ENCODE results near the gene DOCK4. TPM values are rescaled to one million over a fixed set of nuclear protein-coding genes. Genes with fewer than 3 reads are reported as not detected.

Gene DOCK4
- total and polyA plus RNA-seq, 2 of the 8 experiments (the other 6 are each of a cell fraction or from before 2014, with no cell fraction given): 5.1 to 23.6 TPM

DNA sequence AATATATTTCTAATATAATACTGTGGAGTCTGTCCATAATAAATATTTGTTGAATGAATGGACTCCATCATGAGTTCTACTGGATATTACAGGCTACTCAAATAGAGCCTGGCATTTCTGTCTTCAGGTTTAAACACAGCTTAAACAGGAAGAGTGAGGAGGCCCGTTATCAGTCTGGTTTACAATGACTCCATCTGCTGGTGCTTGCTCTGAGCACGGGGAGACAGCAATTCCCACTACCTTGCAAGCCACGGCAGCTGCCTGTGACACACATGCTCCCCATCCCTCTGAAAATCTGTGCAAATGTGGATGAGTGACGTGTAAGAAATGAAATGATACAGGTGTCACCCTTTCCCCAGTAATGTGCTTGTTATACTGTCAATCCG lies 350.4 kb downstream of the DOCK4 start:
- H3K56ac ChIP-seq (replicated peaks; ENCODE audit: insufficient read length, low read depth, low read length): no peak overlapping the region
- CTCF ChIA-PET (ENCODE audit: partially characterized antibody): interaction anchor here (0.6 to 11.6 kb wide), 40 partner anchors 10 to 641 kb away, joined by 3 to 274 read pairs (median 6); no protein-coding TSS in a partner anchor
- peak overlapping the region in 1 of 4 experiments; percentile 29; a peak in 2 of 7 replicates for H3K9ac ChIP-seq (replicated peaks in 1 of 4; ENCODE audit: extremely low read depth in 1 of 4, low read depth in 3 of 4, low read length in 3 of 4)
- H4K5ac ChIP-seq (ENCODE audit: insufficient read length, low read depth, low read length): no peak overlapping the region
- H3K23ac ChIP-seq (ENCODE audit: insufficient read length): no peak overlapping the region
- H3K79me1 ChIP-seq (ENCODE audit: low read depth, low read length): no peaks in the 10 kb centered on the region
- no peak overlapping the region for H2AK5ac ChIP-seq (ENCODE audit: low read depth, low read length)
- H4K20me1 ChIP-seq (replicated peaks in 1 of 2; ENCODE audit: control insufficient read depth in 1 of 2, insufficient read depth in 2 of 2, low read length in 2 of 2): no peaks in the 10 kb centered on the region
- peaks cover 10 to 16% (median 12%) of the 10 kb centered on the region in 4 experiments for H3K4me1 ChIP-seq (replicated peaks in 1 of 4; ENCODE audit: control insufficient read depth in 3 of 4, insufficient read depth in 4 of 4, low read length in 3 of 4)
- no peak overlapping the region for H3K4me2 ChIP-seq (ENCODE audit: insufficient read depth in 1 of 2, low read depth in 2 of 2, low read length in 2 of 2)
- no peaks in the 10 kb centered on the region for H3K79me2 ChIP-seq (ENCODE audit: control insufficient read depth in 1 of 2, insufficient read depth in 2 of 2, low read length in 2 of 2)
- H4K8ac ChIP-seq (ENCODE audit: extremely low read depth, insufficient read depth, low read length): no peak overlapping the region
- no peaks in the 10 kb centered on the region for H3K9me3 ChIP-seq (ENCODE audit: insufficient read depth in 2 of 2, low read depth in 1 of 2, low read length in 1 of 2)
- H3K14ac ChIP-seq (ENCODE audit: insufficient read length): no peak overlapping the region
- no peak overlapping the region for H2BK5ac ChIP-seq (ENCODE audit: low read depth, low read length)
- no peaks in the 10 kb centered on the region for H3K36me3 ChIP-seq (ENCODE audit: control insufficient read depth in 2 of 4, insufficient read depth in 4 of 4, low read length in 3 of 4)
- no peak overlapping the region for H2BK15ac ChIP-seq (ENCODE audit: low read length)
- 75% methylated on average over 5 of the region's 5 CpGs; no CpG with 5 or more reads in 1 of the 2 experiments for WGBS, 2 experiments (ENCODE audit: extremely low coverage in 1 of 2, insufficient coverage in 1 of 2, insufficient read length in 1 of 2, insufficient replicate concordance in 2 of 2, low coverage in 1 of 2, low lambda C conversion rate in 2 of 2, missing lambda C conversion rate in 1 of 2)
- no peak overlapping the region; the same call in 1 of the 2 replicates for H2BK12ac ChIP-seq (ENCODE audit: low read depth, low read length)
- no peaks in the 10 kb centered on the region; the same call in 1 of the 2 replicates for H3K23me2 ChIP-seq (ENCODE audit: low read depth, low read length)
- H3K27me3 ChIP-seq (replicated peaks in 1 of 4; ENCODE audit: control insufficient read depth in 3 of 4, extremely low read depth in 1 of 4, insufficient read depth in 3 of 4, low read length in 3 of 4): no peaks in the 10 kb centered on the region
- no peak overlapping the region for H3K4me3 ChIP-seq (ENCODE audit: extremely low read depth in 1 of 4, insufficient read depth in 2 of 4, low read depth in 3 of 4, low read length in 4 of 4)
- no peak overlapping the region for H2BK20ac ChIP-seq (ENCODE audit: low read length)
- H4K91ac ChIP-seq (replicated peaks; ENCODE audit: insufficient read length, low read length): no peak overlapping the region
- no peak overlapping the region for H2AFZ ChIP-seq (ENCODE audit: low read length)
- H3K4ac ChIP-seq (replicated peaks; ENCODE audit: insufficient read length, low read depth, low read length): no peak overlapping the region
- POLR2A ChIA-PET (ENCODE audit: partially characterized antibody): no interaction called here
- no peak overlapping the region for H2BK120ac ChIP-seq (replicated peaks; ENCODE audit: low read depth, low read length)
- DNase-seq (ENCODE audit: low read depth in 1 of 2, low spot score in 2 of 2): no peak
- TF ChIP-seq, protein P1, sequence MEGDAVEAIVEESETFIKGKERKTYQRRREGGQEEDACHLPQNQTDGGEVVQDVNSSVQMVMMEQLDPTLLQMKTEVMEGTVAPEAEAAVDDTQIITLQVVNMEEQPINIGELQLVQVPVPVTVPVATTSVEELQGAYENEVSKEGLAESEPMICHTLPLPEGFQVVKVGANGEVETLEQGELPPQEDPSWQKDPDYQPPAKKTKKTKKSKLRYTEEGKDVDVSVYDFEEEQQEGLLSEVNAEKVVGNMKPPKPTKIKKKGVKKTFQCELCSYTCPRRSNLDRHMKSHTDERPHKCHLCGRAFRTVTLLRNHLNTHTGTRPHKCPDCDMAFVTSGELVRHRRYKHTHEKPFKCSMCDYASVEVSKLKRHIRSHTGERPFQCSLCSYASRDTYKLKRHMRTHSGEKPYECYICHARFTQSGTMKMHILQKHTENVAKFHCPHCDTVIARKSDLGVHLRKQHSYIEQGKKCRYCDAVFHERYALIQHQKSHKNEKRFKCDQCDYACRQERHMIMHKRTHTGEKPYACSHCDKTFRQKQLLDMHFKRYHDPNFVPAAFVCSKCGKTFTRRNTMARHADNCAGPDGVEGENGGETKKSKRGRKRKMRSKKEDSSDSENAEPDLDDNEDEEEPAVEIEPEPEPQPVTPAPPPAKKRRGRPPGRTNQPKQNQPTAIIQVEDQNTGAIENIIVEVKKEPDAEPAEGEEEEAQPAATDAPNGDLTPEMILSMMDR (IDR thresholded peaks at IDR 0.05; ENCODE audit: control extremely low read depth in 1 of 3, insufficient read depth in 1 of 3, low read depth in 1 of 3, low read length in 3 of 3): peak; percentile 24 to 36 (median 33); a peak in 3 of 4 replicates
- TF ChIP-seq SP4 (IDR thresholded peaks at IDR 0.05; ENCODE audit: low read length) (no peak), RAD21 (IDR thresholded peaks at IDR 0.05 in 1 of 2, conservative IDR thresholded peaks at IDR 0.05 in 1 of 2; ENCODE audit: low read depth in 2 of 2, low read length in 2 of 2) (peak; percentile 26 to 46; a peak in 3 of 4 replicates)
- FAIRE-seq: no peak
- H3K18ac ChIP-seq (ENCODE audit: extremely low read depth, low read length): no peak overlapping the region
- no peak overlapping the region for H3K27ac ChIP-seq (ENCODE audit: low read depth, low read length)

Data from H1 (cell line).